Measurements from ENCODE around the gene STS.

GRCh38 chrX:7159149-7159861 lies 11.8 kb downstream of the STS start:
- no peak for TF ChIP-seq REST (IDR thresholded peaks at IDR 0.05; ENCODE audit: low read depth)
- no peak for TF ChIP-seq RAD21 (IDR thresholded peaks at IDR 0.05; ENCODE audit: low read depth)
- TF ChIP-seq TEAD4 (IDR thresholded peaks at IDR 0.05), result no peak
- TF ChIP-seq EGR1 (IDR thresholded peaks at IDR 0.05), result no peak
- TF ChIP-seq ZBTB7A (IDR thresholded peaks at IDR 0.05; ENCODE audit: low read depth), result no peak
- no peak for TF ChIP-seq NFIC (IDR thresholded peaks at IDR 0.05)
- no peak for TF ChIP-seq CEBPB (IDR thresholded peaks at IDR 0.05)
- no peak for TF ChIP-seq EP300 (IDR thresholded peaks at IDR 0.05; ENCODE audit: borderline replicate concordance)
- no peak for TF ChIP-seq TAF1 (IDR thresholded peaks at IDR 0.05; ENCODE audit: low read depth)
- TF ChIP-seq, protein P1, sequence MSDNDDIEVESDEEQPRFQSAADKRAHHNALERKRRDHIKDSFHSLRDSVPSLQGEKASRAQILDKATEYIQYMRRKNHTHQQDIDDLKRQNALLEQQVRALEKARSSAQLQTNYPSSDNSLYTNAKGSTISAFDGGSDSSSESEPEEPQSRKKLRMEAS (IDR thresholded peaks at IDR 0.05), result no peak
- no peak for TF ChIP-seq CREB1 (IDR thresholded peaks at IDR 0.05; ENCODE audit: low read depth)
- TF ChIP-seq YY1 (IDR thresholded peaks at IDR 0.05; ENCODE audit: low read depth), result no peak
- TF ChIP-seq USF1 (IDR thresholded peaks at IDR 0.05), result no peak
